ENCODE measurements around the gene NHSL2. TPM values are rescaled to one million over a fixed set of nuclear protein-coding genes. Genes with fewer than 3 reads are reported as not detected.

NHSL2 gene
- total RNA-seq, 1 donor from 2014 or later: 0.29 TPM

- POLR2A ChIA-PET: no interaction called here
- peaks cover 6% of the 10 kb centered on the region for H3K4me1 Mint-ChIP-seq
- no peak overlapping the region for H3K4me3 Mint-ChIP-seq
- intact Hi-C loops (cut with micrococcal nuclease): no loop called here
- CTCF ChIA-PET: no interaction called here
- ATAC-seq (ENCODE audit: low read depth) (no peak), DNase-seq (no peak)
- no peak overlapping the region for H3K27ac Mint-ChIP-seq
- H3K27me3 Mint-ChIP-seq: peaks cover 1% of the 10 kb centered on the region
- H3K36me3 Mint-ChIP-seq (ENCODE audit: low read depth): no peaks in the 10 kb centered on the region
- no peaks in the 10 kb centered on the region for H3K9me3 Mint-ChIP-seq
- TF ChIP-seq CTCF (IDR thresholded peaks at IDR 0.05): no peak
Observed at GRCh38 chrX:72113461-72113860, 202.8 kb downstream of the NHSL2 start.

GRCh38 chrX:72114306-72114705 lies 203.7 kb downstream of the NHSL2 start:
- no peaks in the 10 kb centered on the region for H3K36me3 Mint-ChIP-seq (ENCODE audit: low read depth)
- H3K9me3 Mint-ChIP-seq: no peaks in the 10 kb centered on the region
- DNase-seq: no peak
- H3K27ac Mint-ChIP-seq: no peak overlapping the region
- ChIA-PET CTCF (no interaction called here), POLR2A (no interaction called here)
- intact Hi-C loops (cut with micrococcal nuclease): no loop called here
- H3K27me3 Mint-ChIP-seq: peaks cover under 1% of the 10 kb centered on the region
- H3K4me3 Mint-ChIP-seq: no peak overlapping the region
- ATAC-seq (ENCODE audit: low read depth): no peak
- TF ChIP-seq CTCF (IDR thresholded peaks at IDR 0.05): no peak
- peaks cover 6% of the 10 kb centered on the region for H3K4me1 Mint-ChIP-seq

- no peaks in the 10 kb centered on the region for H3K27me3 Mint-ChIP-seq
- H3K27ac Mint-ChIP-seq: no peak overlapping the region
- TF ChIP-seq CTCF (IDR thresholded peaks at IDR 0.05): no peak
- H3K4me3 Mint-ChIP-seq: no peak overlapping the region
- POLR2A ChIA-PET: no interaction called here
- H3K4me1 Mint-ChIP-seq: peaks cover 6% of the 10 kb centered on the region
- H3K9me3 Mint-ChIP-seq: no peaks in the 10 kb centered on the region
- DNase-seq (no peak), ATAC-seq (ENCODE audit: low read depth) (no peak)
- CTCF ChIA-PET: no interaction called here
- no peaks in the 10 kb centered on the region for H3K36me3 Mint-ChIP-seq (ENCODE audit: low read depth)
- intact Hi-C loops (cut with micrococcal nuclease): no loop called here
Observed at GRCh38 chrX:72114807-72115206, 204.2 kb downstream of the NHSL2 start.

GRCh38 chrX:72115380-72115779 lies 204.7 kb downstream of the NHSL2 start:
- no peaks in the 10 kb centered on the region for H3K27me3 Mint-ChIP-seq

GRCh38 chrX:72117636-72118210 lies 207.1 kb downstream of the NHSL2 start:
- DNase-seq (no peak), ATAC-seq (ENCODE audit: low read depth) (no peak)
- no peak overlapping the region for H3K27ac Mint-ChIP-seq
- no peaks in the 10 kb centered on the region for H3K27me3 Mint-ChIP-seq
- TF ChIP-seq CTCF (IDR thresholded peaks at IDR 0.05): no peak
- H3K4me1 Mint-ChIP-seq: peaks cover 15% of the 10 kb centered on the region
- POLR2A ChIA-PET: no interaction called here
- no peaks in the 10 kb centered on the region for H3K36me3 Mint-ChIP-seq (ENCODE audit: low read depth)
- no peaks in the 10 kb centered on the region for H3K9me3 Mint-ChIP-seq
- H3K4me3 Mint-ChIP-seq: no peak overlapping the region
- intact Hi-C loops (cut with micrococcal nuclease): no loop called here
- CTCF ChIA-PET: no interaction called here

More at GRCh38 chrX:72115380-72115779, 204.7 kb downstream of the NHSL2 start:
- CTCF ChIA-PET: no interaction called here
- Mint-ChIP-seq H3K4me1 (peaks cover 1% of the 10 kb centered on the region), H3K9me3 (no peaks in the 10 kb centered on the region), H3K4me3 (no peak overlapping the region), H3K27ac (no peak overlapping the region), H3K36me3 (ENCODE audit: low read depth) (no peaks in the 10 kb centered on the region)
- DNase-seq: no peak
- no peak for TF ChIP-seq CTCF (IDR thresholded peaks at IDR 0.05)
- intact Hi-C loops (cut with micrococcal nuclease): no loop called here
- POLR2A ChIA-PET: no interaction called here
- ATAC-seq (ENCODE audit: low read depth): no peak
